GM19324 (cell line): ENCODE measurements around the gene PODNL1.
A peak's percentile ranks its signal among the peaks of the same experiment; 100 is the strongest.

Experiments
- ATAC-seq: cut with Tn5 transposase; IDR thresholded peaks from one replicate; pipeline ENCODE4 v1.9.1; 2021; ENCODE audit warnings: mild to moderate bottlenecking, moderate library complexity; ENCODE audit not compliant: unreplicated experiment, low FRiP score

The PODNL1 gene, protein sequence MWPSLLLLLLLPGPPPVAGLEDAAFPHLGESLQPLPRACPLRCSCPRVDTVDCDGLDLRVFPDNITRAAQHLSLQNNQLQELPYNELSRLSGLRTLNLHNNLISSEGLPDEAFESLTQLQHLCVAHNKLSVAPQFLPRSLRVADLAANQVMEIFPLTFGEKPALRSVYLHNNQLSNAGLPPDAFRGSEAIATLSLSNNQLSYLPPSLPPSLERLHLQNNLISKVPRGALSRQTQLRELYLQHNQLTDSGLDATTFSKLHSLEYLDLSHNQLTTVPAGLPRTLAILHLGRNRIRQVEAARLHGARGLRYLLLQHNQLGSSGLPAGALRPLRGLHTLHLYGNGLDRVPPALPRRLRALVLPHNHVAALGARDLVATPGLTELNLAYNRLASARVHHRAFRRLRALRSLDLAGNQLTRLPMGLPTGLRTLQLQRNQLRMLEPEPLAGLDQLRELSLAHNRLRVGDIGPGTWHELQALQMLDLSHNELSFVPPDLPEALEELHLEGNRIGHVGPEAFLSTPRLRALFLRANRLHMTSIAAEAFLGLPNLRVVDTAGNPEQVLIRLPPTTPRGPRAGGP

DNA sequence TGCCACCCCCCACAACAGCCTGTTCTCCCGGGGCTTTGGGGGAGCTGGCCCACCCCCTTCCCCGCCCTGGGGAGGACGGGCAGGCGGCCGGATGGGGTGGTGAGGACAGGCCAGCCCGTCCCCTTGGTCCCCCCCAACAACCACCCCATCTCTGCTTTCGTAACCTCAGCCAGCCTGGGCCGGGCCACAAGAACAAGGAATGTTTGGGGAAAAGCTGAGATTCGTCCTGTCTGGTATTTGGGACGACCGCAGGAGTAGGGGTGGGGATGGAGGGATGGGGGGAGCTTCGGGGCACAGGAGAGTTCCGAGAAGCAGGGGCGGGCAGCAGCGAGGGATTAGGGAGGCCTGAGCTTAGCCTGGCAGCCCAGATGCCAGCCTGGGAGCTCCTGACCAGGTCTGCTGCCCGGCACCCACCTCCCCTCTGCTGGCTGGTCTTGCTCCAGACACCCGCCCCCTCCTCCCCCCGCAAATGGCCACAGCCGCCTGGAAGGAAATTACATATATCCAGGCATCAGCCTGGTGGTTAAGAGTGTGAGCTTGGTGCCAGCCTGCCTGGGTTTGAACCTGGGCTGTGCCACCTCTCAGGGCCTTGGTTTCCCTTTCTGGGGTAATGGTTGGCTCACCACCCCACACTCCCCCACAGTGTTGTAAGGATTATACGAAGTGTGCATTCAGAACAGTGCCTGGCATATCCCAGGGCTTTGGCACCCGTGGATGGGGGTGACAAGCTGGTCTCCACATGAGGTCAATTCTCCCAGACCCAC is at the start of gene PODNL1:
TSS of gene PODNL1 (minus strand) at position 117 of the 764 bp plus-strand sequence. CDS start 236 bp downstream, outside the sequence.
- ATAC-seq, result no peak

DNA sequence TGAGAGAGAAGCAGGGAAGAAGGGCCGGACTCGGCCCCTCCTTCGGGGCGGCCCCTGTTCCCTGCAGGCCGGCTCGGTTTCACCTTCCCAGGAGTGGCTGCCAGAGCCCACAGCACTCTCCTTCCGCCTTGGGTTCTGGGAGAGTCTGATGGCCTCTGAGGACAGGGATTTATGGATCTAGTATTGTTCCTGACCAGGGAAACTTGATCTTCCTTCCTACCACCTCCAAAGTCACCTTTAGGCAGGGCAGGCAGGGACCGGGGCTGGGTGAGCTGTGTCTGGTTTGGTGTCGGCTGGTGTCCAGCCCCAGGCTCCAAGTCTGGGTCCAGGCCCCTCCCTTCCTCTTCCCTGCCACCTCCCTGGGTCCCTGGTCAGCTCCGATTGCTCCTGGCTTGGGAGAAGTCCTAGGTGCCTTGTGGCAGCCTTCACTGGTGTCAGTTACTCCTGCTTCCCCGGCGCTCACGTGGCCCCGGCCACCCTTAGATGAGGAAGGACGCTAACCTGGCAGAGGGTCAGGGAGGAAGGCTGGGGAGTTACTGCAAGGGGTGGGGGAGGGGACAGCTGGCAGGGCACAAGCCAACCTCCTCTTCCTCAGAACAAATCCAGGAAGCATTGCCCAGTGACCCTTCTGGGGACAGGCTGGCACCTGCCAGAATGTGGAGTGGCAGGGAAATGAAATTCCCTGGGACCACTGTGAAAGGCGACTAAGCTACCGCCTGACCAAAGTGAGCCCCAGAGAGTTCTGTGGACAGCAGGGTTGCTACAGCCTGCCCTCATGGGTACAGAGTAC is 49.1 kb upstream of the PODNL1 start:
- ATAC-seq, result no peak

DNA sequence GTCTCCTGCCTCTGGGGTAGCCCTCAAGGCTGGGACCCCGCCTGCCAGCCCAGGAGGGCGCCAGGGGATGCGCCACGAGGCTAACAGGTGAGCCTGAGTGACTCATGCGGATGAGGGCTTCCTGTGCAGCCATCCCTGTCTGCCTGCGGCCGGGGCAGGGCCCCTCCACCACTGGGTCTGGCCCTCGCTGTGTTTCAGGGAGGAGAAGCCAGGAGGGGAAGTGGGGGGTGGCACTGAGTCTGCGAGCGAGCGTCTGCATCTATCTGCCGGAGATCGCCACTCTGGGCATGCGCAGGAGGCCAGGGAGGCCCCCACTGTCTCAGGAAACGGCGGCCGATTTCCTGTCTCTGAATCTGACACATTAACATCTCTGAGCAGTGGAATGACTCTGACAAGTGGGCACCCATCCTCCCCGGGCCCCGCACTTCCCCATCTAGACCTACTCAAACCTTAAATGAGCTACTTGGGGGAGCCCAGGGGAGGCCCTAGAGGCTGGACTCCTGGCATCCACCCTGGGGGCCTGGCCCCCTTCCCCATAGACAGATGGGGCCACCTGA is 48.2 kb upstream of the PODNL1 start:
- ATAC-seq, result peak; percentile 75

DNA sequence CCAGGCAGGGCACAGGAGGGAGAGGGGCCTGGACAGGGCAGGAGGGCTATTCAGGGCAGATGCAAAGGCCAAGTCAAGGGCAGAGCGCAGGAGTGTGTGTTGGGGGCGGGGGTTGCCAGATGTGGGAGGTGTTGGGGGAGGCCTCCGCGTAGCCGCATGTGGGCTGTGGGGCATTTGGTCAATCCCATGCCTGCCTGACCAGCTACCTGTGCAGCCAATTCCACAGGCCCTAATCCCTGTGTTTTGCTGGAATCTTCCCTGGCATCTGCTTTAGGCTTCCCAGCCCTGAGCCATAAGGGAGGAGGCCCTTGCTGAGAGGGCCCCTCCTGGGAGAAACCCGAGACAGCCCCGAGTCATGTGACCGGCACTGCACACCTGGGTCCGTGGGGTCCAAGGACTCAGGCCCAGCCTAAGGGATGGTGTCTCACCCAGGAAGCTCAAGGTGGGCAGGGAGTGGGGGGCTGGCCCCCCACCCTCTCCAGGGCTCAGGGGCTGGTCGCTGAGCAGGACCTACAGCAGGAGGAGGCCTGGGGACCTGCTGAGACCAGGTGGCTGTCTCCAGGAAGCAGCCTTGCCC is 47.6 kb upstream of the PODNL1 start:
- peak; percentile 20 for ATAC-seq

DNA sequence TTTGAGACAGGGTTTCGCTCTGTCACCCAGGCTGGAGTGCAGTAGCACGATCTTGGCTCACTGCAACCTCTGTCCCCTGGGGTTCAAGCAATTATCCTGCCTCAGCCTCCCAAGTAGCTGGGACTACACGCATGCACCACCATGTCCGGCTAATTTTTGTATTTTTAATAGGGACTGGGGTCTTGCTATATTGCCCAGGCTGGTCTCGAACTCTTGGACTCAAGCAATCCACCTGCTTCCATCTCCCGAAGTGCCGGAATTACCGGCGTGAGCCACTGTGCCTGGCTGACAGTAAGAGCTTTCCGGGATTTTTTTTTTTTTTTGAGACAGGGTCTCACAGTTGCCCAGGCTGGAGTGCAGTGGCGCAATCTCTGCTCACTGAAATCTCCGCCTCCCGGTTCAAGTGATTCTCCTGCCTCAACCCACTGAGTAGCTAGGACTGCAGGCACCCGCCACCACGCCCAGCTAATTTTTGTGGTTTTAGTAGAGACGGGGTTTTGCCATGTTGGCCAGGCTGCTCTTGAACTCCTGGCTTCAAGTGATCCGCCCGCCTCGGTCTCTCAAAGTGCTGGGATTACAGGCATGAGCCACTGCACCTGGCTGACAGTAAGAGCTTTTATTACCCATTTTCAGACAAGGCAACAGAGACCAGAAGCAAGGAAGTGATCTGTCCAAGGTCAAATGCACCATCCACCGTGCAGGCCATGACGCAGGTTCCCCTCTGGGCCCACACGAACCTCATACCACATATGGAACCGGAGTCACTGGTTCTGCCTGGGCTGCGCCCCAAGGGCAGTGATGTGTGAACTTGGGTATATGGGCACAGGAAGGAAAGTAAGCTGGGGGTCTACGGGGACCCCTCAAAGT is 46.9 kb upstream of the PODNL1 start:
- ATAC-seq, result no peak

DNA sequence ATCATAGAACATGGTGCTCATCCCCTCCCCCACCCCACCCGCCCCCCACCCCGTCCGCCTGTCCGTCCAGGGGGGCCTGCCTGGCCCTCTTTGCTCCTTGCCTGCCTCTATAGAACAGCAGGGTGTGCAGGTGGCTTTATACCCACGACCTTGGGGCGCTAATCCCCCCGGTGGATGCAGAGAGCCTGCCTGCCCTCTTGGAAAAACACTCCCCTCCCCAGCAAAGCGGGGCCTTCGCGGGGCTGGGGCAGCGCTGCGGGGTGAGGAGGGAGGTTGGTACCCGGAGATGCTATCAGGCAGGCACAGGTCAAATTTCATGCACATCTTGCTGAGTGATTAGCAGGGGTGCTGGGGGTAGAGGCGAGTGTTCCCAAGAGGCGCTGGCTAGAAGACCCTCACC is 46.0 kb upstream of the PODNL1 start:
- no peak for ATAC-seq

DNA sequence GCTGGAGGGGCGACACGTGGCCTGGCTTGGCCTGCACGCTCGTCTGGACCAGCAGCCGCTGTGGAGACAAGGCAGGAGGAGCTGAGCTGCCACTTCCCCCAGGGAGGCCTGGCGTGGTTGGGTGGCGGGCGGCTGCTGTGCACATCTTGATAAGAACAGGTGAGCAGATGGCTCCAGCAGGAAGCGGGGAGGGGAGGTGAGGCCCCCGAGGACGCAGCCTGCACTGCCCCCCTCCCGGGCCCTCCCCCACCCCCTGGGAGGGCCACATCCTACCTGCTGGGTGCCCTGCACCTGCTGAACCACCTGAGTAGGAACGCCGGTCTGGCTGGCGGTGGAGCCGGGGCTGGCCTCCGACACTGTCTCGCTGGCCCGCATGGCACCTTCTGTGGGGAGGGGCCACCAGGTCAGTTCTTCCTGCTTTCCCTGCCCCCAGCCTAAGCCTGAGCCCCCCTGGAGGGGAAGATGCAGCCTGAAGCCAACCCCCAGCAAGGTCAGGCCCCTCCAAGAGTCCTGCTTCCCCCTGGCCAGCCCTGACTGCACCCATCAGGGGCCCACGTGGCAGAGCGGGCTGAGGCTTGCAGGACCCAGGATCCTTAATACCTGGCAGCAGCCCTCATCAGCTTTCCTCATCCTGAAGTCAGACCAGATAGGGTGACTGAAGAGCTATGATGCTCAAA is 45.1 kb upstream of the PODNL1 start:
- no peak for ATAC-seq

DNA sequence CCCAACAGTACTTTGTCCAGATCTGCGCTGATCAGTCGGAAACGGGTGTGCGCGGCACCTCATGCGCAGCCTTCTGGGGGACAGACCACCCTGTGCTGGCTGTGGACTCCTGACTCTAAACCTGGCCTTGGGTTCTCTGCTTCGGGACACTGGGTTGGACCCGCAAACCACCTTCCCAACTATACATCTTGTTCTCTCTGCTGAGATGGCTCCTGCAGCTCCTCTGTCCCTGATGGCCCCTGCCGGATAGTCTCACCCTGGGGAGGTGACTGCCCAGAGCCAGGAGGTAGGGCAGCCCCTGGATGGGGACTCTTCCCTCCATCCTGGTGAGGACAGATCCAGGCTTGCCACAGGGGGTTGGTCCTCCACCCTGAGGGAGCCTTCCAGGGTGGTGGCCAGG is 44.6 kb upstream of the PODNL1 start:
- no peak for ATAC-seq

DNA sequence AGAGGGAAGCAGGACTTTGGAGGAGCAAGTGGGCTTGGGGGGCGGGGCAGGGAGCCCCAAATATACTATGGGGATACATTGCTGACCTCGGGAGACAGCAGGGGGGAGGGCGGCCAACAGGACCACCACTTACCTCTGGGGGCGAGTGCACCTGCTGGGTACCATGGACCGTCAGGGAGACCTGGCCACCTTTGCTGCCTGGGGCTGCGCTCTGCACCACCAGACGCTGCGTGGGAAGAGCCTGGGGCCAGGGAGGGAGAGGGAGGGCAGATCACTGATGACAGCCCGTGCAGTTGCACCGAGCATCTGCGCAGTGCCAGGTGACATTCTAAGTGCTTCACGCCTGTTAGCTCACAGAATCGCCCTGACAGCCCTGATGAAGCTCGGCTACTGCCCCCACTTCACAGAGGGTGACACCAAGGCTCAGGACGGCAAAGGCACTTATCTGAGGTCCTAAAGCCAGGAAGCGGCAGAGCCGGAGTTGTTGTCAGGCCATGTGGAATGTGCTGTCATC is 43.8 kb upstream of the PODNL1 start:
- ATAC-seq, result no peak

DNA sequence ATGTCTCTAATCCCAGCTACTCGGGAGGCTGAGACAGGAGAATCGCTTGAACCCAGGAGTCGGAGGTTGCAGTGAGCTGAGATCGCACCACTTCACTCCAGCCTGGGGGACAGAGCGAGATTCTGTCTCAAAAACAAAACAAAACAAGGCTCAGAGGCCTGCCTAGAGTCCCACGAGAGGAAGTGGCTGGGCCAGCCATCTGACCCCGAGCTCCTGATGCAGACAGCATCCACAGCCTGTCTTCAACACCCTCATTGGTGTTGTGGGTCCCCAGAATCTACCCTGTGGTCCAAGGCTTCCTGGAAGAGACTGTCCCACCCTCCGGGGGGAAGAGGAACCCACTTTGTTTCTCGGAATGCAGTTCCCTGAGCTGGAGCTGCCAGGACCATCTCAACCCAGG is 43.2 kb upstream of the PODNL1 start:
- no peak for ATAC-seq

DNA sequence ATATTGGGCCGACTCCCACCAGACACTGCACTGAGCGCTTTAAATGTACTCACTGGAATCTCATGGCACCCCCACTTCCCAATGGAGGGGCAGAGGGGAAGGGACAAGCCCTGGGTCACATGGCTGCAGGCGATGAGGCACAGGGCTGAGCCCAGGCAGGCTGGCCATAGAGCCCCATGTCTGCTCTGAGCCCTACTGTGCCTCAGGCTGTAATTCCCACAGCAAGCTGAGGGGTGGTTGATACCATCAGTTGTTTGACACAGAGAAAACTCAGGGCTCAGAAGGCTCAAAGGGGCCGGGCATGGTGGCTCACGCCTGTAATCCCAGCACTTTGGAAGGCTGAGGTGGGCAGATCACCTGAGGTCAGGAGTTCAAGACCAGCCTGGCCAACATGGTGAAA is 42.8 kb upstream of the PODNL1 start:
- ATAC-seq, result no peak

DNA sequence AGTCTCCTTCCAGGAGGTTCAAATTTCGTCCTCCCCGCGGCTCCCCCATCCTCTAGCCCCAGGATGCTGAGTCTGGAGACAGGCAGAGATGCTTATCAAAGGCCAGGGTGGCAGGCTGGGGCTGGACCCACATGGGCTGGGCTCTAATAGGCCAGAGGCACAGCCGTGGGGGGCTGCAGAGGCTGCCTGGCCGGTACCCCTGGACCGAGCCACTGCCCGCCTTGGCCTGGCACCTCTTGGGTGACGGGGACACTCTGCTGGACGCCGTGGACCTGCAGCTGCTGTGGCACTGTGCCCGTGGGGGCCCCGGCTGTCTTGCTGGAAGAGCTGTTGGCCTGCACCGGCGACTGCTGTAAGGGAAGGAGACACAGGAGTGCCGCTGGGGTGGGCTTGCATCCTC is 42.1 kb upstream of the PODNL1 start:
- ATAC-seq, result no peak

DNA sequence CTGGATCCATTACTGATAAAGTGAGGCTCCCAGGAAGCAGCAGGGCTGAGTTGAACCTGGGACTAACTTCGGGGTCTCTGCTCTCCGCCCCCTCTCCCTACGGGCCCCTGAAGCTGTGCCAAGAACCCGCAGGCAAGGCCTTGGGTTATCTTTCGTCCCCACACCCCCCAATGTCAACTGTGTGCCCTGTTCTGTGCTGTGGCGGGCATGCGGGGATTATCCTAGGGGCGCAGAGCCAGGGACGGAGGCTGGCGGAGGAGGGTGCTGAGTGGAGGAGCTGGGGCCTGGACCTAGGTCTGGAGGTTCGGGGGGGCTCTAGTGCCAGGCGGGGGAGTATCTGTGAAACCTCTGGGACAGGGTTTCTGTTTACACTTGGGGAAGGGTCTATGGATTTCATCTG is 41.5 kb upstream of the PODNL1 start:
- ATAC-seq, result no peak

DNA sequence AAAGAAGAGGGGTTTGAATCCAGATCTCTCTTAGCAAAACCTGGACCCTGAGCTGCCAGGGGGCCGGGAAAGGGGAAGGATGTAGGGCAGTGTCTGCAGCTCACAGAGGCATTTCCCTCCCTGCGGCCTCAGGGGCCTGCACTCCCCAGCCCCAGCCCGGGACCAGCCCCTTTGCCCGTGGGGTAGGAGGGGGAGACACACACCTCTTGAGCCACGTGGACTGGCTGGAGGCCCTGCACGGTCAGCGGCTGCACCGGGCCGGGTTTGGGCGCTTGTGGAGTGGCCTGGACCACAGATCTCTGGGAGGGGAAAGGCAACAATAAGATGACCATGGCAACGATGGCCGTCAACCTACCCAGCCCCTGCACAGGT is 41.0 kb upstream of the PODNL1 start:
- no peak for ATAC-seq

DNA sequence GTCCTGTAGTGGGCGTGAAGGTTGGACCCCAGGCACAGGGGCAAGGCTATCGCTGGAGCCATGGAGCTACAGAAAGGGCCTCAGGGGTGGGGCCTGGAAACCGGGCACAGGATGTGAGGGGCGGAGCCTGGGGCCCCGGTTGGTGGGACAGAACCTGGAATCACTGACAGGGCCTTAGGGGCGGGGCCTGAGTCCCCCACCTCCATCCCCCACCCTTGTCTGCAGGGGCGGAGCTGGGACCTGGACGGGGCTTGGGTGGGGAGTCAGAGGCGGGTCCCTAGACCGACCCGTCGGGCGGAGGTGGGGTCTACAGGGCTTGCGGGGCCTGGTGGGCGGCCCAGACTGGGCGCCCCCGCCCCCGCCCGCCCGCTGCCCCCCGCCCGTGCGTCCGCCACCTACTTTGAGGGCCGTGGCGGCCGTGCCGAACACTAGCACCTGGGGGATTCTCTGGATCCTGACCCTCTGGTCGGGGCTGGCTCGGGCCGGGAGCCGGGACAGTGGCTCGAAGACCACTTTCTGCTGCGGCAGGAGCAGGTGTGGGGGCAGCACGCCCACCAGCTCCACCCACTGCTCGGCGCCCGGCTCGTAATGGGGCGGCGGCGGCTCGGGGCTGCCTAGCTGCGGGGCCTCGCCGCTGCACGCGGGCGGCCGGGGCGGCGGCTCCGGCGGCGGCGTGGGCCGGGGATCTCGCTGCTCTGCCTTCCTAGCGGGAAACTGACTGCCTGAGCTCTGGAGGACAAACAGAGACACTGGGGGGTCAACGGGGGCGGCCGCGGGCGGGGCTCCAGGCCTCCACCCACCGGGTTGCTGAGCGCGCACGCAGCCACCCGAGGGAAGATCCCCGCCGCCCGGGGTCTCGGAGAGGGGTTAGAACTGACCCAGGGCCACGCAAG is 40.4 kb upstream of the PODNL1 start:
- no peak for ATAC-seq

DNA sequence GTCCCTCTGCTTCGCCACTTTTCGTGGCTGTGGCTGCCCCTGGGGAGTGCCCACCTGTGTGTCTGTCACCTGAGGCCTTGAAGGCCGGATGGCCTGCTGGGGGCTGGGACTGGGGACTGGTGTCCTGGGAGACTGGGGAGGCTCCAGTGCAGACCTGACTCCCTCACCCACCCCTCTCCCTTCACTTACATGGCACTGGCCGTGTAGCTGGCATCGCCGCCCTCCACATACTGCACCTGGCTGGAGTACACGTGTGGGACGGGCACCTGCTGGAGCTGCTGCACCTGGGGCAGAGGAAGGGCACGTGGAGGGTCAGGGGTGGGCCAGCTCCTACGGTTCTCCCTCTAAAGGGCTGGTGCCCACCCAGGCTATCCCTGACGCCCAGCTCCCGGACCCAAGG is 39.6 kb upstream of the PODNL1 start:
- ATAC-seq, result no peak

DNA sequence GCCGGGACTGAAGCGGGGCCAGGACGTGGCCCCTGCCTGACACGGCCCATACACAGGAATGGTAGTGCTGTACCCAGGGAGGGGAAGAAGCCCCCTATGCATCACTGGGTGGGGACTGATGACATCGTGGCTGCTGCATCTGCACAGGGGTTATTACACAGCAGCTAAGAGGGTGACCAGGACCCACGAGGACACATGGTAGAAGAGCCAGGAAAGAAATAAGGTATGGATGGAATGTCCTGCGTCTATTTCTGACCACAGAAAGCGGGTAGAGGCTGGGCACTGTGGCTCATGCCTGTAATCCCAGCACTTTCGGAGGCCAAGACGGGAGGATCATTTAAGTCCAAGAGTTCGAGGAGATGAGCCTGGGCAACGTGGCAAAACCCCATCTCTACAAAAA is 38.2 kb upstream of the PODNL1 start:
- no peak for ATAC-seq

DNA sequence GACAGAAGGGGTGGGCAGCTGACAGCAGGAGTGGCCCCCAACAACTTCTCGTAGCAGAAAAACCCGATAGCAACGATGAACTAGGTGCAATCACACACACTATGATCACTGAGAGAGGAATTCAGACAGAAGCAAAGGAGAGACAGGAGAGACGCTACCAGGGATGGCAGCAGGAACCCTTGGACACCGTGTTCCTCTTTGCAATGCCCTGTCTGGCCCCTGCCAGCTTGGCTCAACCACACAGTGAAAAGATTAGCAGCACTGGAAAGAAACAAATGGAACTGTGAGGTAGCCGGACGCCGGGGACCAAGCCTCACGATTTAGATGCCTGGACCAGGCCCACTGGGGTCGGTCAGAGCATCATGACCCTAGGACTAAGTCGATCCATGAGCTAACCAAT is 37.7 kb upstream of the PODNL1 start:
- no peak for ATAC-seq
